HG03439 (cell line): ENCODE measurements around the gene B4GALNT3.

ENCODE experiments used
- ATAC-seq: cut with Tn5 transposase; IDR thresholded peaks from one replicate; pipeline ENCODE4 v1.9.1; 2021; ENCODE audit warnings: mild to moderate bottlenecking, moderate library complexity; ENCODE audit not compliant: unreplicated experiment

The B4GALNT3 gene

DNA sequence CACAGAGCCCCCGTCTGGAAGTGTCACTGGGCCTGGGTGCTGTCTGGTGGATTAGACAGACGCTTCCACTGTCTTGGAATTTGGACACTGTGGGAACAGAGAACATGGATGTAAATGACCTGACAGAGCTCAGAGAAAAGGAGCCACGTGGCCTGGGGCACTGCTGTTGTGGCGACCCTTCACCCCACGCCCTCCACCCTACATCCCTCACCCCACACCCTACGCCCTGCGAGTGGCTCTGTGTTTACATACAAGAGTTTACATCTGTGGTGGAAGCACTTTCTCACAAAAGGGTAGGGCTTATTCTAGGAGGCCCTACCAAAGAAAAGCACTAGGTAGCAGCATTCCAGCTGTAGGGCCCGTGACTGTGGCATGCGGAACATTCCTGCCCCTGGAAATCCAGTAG is 47.7 kb downstream of the B4GALNT3 start:
- no peak for ATAC-seq

DNA sequence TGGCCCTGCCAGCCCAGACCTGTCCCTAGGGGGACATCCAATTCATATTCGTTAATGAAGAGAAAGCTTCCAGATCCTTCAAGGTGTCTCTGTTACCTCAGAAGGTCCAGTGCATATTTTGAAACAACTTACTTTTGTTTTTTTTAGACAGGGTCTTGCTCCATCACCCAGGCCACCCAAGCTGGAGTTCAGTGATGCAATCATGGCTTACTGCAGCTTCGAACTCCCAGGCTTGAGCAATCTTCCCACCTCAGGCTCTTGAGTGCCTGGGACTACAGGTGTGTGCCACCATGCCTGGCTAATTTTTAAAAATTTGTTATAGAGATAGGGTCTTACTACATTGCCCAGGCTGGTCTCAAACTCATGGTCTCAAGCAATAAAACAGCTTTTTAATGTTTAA is 48.4 kb downstream of the B4GALNT3 start:
- ATAC-seq = no peak

DNA sequence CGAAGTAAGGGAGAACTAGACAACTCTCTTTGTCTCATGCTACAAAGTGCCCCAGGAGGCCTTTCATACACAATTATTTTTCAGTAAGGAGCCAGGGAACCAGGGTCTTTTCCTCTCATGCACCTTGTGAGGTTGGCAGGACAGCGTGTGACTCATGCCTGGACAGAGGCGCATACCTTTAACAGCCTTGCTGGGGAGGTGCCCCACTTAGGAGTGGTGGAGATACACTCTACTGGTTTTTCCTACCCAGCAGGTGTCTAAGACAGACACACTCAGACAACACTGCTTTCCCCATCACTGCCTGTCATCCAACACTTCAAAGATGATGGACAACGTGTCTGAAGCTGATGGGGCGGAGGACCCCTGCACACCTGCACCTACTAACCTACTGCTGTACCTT is 49.1 kb downstream of the B4GALNT3 start:
- ATAC-seq = no peak

DNA sequence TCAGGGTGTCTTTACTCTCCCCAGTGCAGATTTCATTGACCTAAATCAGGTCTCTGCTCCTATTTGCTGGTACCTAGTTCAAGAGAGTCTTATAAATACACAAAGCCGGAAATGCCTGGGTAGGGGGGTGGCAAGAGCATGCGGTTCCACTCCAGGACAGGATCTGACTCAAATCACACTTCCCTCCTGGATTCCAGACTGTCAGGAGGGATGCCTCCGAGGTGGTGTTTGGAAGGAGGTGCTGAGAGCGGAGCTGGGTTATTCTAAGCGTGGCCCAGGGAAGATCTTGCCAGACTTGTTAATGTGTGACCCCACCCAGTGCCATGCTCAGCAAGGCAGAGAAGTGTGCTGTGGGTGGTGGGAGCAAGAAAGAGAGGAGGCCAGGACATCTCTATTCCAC is 49.8 kb downstream of the B4GALNT3 start:
- no peak for ATAC-seq

DNA sequence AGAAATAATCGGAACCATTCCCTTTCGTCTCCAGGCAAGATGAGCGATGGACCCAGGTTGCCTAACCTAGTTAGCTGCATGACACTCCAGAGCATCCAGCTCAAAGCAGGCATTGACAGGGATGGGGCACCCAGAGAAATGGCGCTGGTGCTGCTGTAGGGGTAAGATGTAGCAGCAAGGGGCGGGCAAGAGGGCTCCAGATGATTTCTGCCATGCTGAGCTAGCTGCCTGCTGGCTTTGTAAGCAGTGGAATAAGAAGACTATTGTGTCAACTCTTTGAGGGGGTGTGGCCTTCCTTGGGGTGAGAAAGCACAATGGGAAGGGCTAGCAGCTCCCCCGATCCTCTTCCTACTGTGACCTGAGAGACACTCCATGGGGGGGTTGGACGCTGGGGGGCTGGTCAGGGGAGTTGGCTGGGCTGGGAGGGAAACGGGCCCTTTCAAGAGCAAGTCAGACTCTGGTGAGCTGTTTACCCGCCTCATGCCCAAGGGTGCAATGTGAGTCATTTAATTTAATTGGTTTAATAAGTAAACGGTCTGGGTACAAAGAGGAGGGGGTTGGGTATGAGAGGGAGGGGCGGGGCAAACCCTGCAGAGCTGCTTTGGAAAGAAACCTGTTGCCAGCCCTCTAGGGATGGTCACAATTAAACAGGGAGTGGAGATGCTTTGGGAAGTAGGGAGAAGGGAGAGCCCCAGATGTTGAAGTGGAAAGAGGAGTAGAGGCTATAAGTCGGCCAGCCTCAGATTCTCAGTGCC is 50.5 kb downstream of the B4GALNT3 start:
- no peak for ATAC-seq

DNA sequence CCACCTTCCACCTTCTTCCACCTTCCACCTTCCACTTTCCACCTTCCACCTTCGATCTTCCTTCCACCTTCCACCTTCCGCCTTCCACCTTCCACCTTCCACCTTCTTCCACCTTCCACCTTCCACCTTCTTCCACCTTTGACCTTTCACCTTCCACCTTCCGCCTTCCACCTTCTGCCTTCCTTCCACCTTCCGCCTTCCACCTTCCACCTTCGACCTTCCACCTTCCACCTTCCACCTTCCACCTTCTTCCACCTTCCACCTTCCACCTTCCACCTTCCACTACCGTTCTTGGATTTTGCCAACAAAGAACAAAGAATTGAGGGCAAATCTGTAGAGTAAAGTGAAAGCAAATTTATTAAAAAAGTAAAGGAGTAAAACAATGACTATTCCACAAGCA is 53.2 kb downstream of the B4GALNT3 start:
- no peak for ATAC-seq

DNA sequence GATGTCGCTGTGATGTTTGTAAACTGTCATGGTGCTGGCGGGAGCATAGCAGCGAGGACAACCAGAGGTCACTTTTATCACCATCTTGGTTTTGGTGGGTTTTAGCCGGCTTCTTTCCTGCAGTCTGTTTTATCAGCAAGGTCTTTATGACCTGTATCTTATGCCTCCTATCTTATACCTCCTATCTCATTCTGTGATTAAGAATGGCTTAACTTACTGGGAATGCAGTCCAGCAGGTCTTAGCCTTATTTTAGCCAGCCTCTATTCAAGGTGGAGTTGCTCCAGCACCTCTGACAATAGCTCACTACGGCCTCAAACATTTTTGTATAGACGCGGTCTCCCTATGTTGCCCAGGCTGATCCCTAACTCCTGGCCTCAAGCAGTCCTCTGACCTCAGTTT is 53.7 kb downstream of the B4GALNT3 start:
- no peak for ATAC-seq

DNA sequence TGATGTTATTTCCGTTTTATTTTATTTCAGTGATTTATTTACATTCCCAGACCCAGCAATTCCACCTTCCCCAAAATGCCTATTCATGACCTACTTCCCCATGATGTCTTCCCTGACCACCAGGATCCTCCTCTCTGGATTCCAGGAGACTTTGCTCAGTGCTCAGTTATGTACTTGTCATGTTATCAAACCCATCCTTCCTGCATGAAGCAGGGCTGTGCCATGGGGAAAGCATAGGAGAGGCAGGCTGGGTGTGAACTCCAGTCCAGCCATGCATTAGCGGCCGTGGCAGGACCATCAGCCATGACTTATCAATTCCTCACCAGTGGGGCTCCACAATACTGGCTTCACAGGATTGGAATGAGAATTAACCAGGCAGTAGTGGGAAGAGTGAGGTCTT is 57.8 kb downstream of the B4GALNT3 start:
- ATAC-seq = no peak

DNA sequence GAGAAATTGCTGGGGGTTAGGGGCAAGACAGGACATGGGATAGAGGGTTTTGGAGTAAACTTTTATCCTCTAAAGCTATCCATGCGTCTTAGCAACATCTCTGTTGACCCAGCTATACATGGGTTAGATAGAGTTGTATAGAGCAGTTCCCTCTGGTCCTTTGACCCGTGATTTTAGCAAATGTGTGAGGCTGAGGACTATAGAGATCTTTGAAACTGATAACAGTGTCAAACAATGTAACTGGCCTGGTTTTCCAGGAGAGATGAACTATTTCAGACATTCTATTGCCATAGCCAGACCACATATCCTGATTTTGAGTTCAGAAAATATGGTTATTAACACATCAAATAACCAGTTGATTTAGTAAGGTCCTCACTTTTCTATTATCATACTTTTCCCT is 60.4 kb downstream of the B4GALNT3 start:
- no peak for ATAC-seq

DNA sequence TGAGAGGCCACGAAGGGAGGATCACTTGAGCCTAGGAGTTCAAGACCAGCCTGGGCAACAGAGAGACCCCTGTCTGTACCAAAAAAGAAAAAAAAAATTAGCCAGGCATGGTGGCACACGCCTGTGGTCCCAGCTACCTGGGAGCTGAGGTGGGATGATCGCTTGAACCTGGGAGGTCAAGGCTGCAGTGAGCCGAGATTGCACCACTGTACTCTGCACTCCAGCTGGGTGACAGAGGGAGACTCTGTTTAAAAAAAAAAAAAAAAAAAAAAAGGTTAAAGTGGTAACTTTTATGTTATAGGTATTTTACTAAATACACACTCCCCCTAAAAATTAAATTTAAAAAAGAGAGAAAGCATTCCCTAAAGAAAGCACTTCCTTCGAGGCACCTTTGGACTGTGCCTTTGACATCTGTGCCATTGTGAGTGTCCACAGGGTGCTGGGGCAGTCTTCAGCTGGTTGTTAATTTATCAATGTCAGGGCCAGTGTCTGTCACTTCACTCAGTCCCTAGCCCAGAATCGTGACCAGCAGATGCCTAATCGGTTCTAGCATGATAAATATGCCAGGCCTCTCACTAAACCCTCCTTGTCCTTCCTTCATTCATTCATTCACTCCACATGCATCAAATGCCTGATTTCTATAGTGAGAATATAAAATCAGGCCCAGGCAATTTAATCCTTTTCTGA is 63.1 kb downstream of the B4GALNT3 start:
- no peak for ATAC-seq

DNA sequence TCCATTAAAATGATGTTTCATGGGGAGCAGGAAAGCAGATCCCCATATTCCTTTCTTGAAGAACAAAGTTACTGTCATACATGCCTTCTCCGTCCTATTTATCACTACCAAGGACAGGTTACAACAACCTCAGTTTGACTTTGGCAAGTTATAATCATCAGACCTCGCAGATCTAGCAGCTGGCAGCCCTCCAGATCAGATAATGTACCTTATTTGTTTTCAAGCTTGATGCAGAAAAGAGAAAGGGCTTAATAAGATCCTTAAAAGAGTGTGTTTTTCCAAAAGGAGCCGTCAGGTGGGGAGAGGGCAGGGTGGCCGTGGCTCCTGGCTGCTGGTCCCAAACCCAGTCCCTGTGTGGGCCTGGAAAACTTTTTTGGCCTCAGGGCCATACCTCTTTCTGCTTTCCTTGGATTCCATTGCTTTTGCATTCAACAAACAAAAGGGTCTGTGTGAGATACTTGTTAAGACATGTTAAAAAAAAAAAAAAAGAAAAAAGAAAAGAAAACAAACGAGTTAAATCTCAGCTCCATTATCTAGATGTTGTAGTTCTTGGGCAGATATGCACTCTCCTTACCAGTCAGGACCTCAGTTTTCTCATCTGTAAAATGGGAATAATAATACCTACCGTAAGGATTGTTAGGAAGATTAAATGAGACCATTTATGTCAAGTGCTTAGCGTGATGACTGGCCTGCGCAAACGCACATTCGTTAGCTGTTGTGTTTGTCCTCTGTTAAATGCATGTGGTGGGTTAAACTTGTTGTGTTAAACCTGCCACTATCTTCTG is 64.6 kb downstream of the B4GALNT3 start:
- no peak for ATAC-seq

DNA sequence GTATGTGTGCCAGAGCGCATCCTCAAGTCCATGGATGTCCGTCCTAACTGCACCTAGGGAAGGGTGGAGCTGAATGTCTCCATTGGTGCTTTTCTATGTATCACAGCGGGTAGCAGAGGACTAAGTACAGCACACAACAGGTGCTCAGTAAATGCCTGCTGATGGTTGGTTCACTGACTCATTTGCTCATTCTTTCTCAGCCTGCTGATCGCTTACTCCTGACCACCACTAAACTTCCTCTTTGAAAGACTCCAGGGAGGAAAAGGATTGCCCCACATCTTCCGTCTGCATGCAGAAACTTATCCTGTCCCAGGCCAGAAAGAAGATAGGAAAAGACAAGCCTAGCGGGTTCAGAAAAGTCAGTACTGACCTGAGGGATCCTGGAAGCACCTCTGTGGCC is 66.3 kb downstream of the B4GALNT3 start:
- ATAC-seq = no peak

DNA sequence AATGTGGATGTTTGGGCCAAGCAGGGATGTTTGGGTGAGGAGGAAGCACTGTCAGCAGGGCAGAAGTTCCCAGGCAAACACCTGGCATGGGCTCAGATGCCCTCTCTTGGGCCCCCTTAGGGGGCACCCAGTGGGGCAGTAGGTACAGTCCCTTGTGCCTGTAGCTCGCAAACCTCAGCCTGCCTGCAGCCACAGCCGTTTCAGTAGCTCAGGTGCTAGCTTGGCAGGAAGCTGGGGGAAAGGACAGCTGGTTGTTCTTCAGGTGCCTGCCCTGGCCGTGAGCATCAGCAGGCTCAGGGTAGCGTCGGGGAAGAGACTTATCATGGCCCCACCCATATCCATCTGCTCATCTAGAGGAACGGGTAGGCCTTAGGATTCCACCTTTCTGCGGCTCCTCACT is 67.5 kb downstream of the B4GALNT3 start:
- no peak for ATAC-seq

DNA sequence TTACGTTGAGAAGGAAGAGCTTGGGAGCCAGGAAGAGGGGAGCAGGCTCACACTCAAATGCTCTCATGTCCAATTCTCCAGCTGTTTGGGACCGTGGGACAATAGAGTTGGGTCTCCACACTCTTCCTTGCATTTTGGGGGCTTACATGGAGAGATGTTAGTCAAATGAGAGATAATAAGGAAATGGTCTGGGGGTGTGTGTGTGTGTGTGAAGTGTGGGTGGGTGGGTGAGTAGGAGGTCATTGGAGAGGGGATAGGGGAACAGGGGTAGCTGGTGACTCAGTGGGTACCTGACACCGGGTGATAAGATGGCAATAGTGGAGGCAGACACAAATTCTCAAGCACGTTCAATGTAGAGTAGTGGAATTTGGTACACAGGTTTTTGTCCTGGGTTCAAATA is 68.0 kb downstream of the B4GALNT3 start:
- no peak for ATAC-seq

DNA sequence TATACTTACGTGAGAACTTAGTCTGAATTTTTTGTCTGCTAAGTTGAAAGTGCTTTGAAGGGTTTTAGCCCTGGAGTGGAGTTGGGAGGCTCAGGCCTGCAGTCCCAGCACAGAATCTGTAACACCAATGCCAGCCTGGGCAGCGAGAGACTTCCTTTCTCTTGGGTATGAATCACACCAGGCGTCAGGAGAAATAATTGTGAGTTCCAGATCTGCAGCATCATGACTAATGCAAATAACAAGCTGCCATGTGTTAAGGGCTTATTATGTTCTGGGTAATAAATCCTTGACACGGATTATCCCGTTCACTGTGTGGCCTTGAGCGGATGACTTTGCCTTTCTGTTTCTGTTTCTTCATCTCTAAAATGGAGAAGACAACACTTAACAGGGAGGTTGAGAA is 70.6 kb downstream of the B4GALNT3 start:
- ATAC-seq = no peak

DNA sequence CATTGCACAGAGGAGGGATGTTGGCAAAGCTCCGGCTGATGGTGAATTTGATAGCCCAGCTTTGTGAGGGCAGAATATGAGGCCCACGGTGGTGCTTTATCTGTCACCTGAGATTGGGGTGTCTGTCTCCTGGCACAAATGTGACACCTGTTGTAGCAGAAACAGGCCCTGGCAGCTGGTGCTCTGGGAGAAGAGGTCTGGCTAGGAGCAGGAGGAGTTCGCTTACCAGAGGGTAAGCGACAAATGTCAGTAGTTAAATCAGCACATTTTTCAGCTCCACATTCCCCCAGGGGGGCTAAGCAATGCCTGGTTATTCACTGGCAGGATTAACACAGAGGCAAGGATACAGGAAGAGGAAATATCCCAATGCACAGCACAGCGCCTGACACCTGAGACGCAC is 71.1 kb downstream of the B4GALNT3 start:
- no peak for ATAC-seq

DNA sequence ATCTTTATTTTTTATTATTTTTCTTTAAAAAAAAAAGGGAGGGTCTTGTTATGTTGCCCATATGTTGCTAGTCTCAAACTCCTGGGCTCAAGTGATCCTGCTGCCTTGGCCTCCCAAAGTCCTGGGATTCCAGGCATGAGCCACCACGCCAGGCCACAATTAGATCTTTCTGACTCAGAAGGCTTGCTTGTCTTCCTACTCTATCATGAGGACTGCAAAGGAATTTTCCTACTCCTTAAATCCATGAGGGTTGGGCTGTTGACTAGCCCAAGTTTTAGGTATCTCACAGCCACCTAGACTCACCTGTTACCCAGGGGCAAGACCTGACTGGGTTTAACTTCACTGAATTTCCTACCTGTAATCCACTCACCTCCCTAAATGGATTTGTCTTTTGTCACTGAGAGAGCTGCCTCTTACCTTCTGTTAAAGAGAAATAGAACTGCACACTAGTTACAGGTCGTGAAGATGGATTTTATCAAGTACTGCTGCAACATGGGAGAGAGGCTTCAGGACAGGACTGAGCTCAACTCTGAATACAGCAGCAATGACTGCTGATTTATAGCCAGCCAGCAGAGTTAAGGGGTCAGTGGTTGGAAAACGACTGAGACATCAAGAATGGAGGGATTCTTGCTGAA is 72.3 kb downstream of the B4GALNT3 start:
- no peak for ATAC-seq

DNA sequence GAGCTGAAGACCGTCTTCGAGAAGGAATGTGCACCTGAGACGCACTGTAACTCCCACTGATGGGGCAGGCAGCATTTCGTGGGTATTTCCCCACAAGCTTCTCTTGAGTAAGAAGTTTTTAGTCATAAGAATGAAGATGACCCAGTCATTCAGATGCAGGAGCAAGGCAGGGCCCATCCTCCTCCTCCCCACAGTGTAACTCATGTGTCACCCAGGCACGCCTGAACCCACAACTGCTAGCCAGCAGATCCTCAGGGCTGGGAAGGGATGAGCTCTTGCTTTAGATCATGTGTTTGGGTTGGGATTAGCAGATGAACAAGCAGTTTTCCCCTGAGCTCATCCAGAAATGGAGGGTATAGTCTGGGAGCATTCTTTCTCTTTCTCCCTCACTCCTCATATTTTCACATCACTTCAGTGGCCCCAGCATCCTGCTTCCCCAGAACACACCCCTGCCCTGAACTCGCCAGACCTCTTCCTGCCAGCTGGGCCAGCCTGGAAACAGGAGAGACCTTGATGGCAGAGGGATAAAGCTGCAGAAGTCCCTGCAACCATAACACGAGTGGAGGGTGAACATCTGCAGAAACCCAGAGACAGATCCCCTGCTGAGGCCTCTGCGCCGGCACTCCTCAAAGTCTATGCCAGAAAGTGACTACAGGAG is 73.3 kb downstream of the B4GALNT3 start:
- no peak for ATAC-seq

DNA sequence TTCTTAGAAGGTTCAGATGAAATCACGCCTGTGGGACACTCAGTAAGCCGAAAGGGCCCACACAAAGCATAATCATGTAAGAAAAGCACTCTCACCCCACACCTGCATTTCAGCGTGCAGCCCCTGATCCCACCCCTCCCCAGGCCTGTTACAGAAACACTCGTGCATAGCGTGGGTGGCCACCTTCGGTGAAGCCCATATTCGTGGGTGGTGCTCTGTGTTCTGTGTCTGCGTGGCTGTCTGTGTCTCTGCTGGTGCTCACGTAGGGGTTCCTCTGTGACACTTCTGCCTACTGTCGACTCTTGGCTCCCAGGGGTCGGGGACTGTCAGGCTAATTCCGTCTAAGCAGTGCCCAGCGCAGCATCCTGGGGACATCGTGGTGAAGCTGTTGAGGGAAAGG is 74.0 kb downstream of the B4GALNT3 start:
- ATAC-seq = no peak

DNA sequence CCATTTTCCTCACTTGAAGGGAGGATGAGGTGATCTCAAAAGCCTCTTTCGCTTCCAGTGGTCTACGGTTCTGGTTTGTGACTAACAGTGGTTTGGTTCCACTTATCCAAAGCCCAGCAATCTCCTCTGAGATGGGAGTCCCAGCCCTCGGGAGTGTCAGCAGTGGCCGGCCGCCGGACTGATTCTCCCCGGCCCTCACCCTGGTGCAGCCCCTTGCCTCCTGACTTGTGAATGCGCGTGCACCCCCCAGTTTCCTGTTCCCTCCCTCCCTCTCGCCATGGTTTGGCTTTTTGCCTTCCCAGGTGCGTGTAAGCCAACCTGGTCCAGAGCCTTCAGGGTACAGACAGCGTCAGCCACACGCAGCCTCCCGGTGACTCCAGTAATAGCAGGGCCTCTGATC is 74.5 kb downstream of the B4GALNT3 start:
- no peak for ATAC-seq

DNA sequence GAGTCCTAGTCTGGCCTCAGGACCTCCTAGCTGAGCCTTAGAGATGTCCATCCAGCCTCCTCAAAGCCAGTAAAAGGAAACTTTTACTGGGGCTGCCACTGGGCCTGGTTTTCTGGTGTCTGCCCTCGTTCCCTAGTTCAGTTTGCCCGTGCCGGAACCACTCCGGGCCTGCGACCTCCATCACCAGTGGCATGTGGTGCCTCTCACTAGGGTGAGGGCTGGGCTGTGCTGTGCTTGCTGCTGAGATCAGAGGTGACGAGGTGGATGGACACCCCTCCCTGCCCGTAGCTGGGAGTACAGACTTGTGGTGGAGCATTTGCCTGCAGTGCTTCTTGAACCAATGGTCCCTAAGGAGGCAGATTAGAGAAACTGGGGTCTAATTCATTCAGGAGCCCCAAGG is 75.7 kb downstream of the B4GALNT3 start:
- ATAC-seq = no peak
